ENCODE measurements around the gene YIPF4. TPM values are rescaled to one million over a fixed set of nuclear protein-coding genes. Genes with fewer than 3 reads are reported as not detected.

Gene YIPF4
- total and polyA plus RNA-seq, 2 of the 4 experiments (the other 2 are of a cell fraction): 3.6 to 6.8 TPM

DNA sequence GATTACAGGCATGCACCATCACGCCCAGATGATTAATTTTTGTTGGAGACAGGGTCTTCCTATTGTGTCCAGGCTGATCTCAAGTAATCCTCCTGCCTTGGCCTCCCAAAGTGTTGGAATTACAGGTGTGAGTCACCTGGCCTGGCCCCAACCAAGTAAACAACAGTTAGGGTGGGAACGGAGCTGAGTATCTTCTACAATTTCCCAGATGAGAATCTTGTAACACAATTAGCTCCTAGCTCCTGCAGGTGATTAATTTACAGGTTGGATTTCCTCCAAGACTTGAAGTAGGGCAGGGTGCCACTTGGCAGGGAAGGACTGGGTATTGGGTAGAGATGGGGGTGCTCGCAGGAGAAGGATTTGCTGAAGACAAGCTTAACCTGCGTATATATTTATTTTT lies 30.8 kb upstream of the YIPF4 start:
- no peaks in the 10 kb centered on the region for H4K20me1 ChIP-seq (ENCODE audit: insufficient read depth, low read length)
- H4K8ac ChIP-seq (ENCODE audit: low read depth in 2 of 2, low read length in 2 of 2): no peak overlapping the region
- H2AK5ac ChIP-seq (ENCODE audit: low read depth, low read length): no peak overlapping the region
- H3K14ac ChIP-seq (replicated peaks; ENCODE audit: low read depth, low read length): no peak overlapping the region
- no peaks in the 10 kb centered on the region for H3K9me1 ChIP-seq (ENCODE audit: insufficient read depth, low read length)
- no peak overlapping the region for H3K23ac ChIP-seq (ENCODE audit: low read depth, low read length)
- H3K27me3 ChIP-seq (ENCODE audit: control insufficient read depth, insufficient read depth, low read length): no peaks in the 10 kb centered on the region
- H3K18ac ChIP-seq (ENCODE audit: low read depth, low read length): no peak overlapping the region
- H4K91ac ChIP-seq (ENCODE audit: insufficient read depth, low read depth, low read length): no peak overlapping the region
- H3K9ac ChIP-seq (ENCODE audit: low read depth, low read length): no peak overlapping the region
- no peak overlapping the region for H3K56ac ChIP-seq (ENCODE audit: extremely low read depth, insufficient read depth, low read length)
- POLR2A ChIA-PET (ENCODE audit: unreplicated experiment): no interaction called here
- no peak overlapping the region for H3K27ac ChIP-seq (ENCODE audit: insufficient read depth, low read length)
- intact Hi-C loops (cut with micrococcal nuclease) (no loop called here), dilution Hi-C loops (cut with HindIII; ENCODE audit: low sequenced_read_pairs, unreplicated experiment) (no loop called here), in situ Hi-C loops (cut with MboI; ENCODE audit: low sequenced_read_pairs) (no loop called here)
- BruUV-seq (replicated peaks): no TSS peak
- no peak overlapping the region for H2BK5ac ChIP-seq (ENCODE audit: low read depth, low read length, poor library complexity, severe bottlenecking)
- no peak overlapping the region for H2BK20ac ChIP-seq (ENCODE audit: low read depth, low read length)
- H3K4ac ChIP-seq (ENCODE audit: low read depth, low read length): no peak overlapping the region
- no peaks in the 10 kb centered on the region for H3K9me3 ChIP-seq (ENCODE audit: control insufficient read depth, insufficient read depth, low read length)
- no peak overlapping the region for H4K5ac ChIP-seq (ENCODE audit: low read depth, low read length)
- no peaks in the 10 kb centered on the region for H3K36me3 ChIP-seq (ENCODE audit: control insufficient read depth, insufficient read depth, low read length)
- H2BK15ac ChIP-seq (ENCODE audit: low read depth, low read length): no peak overlapping the region
- H3K4me2 ChIP-seq (ENCODE audit: low read depth, low read length): no peak overlapping the region
- DNase-seq (no peak), ATAC-seq (ENCODE audit: low read depth) (no peak)
- CTCF ChIA-PET: no interaction called here
- H2AFZ ChIP-seq (replicated peaks; ENCODE audit: low read length, poor library complexity): no peak overlapping the region
- H2BK120ac ChIP-seq (ENCODE audit: low read depth, low read length): no peak overlapping the region
- H3K4me3 ChIP-seq (ENCODE audit: insufficient read depth, low read depth, low read length): no peak overlapping the region
- no peak overlapping the region for H2AK9ac ChIP-seq (replicated peaks; ENCODE audit: low read depth, low read length, poor library complexity)
- no peaks in the 10 kb centered on the region for H3K79me1 ChIP-seq (ENCODE audit: low read depth in 1 of 2, low read length in 2 of 2)
- WGBS, 2 experiments (ENCODE audit: extremely low coverage in 2 of 2, insufficient read length in 1 of 2): no CpG with 5 or more reads among the region's 4 CpGs
- no peaks in the 10 kb centered on the region for H3K4me1 ChIP-seq (ENCODE audit: control insufficient read depth, insufficient read depth, low read length)
- TF ChIP-seq, protein P1, sequence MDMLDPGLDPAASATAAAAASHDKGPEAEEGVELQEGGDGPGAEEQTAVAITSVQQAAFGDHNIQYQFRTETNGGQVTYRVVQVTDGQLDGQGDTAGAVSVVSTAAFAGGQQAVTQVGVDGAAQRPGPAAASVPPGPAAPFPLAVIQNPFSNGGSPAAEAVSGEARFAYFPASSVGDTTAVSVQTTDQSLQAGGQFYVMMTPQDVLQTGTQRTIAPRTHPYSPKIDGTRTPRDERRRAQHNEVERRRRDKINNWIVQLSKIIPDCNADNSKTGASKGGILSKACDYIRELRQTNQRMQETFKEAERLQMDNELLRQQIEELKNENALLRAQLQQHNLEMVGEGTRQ (IDR thresholded peaks at IDR 0.05; ENCODE audit: low read depth, low read length): no peak
- TF ChIP-seq NFE2L2 (IDR thresholded peaks at IDR 0.05; ENCODE audit: low read depth, low read length) (no peak), MXI1 (IDR thresholded peaks at IDR 0.05; ENCODE audit: borderline replicate concordance, low read depth, low read length) (no peak), BHLHE40 (IDR thresholded peaks at IDR 0.05; ENCODE audit: low read depth, low read length) (no peak), RFX5 (IDR thresholded peaks at IDR 0.05; ENCODE audit: low read depth, low read length) (no peak), MAFK (IDR thresholded peaks at IDR 0.05; ENCODE audit: low read depth, low read length) (no peak)
- TF ChIP-seq, protein P2, sequence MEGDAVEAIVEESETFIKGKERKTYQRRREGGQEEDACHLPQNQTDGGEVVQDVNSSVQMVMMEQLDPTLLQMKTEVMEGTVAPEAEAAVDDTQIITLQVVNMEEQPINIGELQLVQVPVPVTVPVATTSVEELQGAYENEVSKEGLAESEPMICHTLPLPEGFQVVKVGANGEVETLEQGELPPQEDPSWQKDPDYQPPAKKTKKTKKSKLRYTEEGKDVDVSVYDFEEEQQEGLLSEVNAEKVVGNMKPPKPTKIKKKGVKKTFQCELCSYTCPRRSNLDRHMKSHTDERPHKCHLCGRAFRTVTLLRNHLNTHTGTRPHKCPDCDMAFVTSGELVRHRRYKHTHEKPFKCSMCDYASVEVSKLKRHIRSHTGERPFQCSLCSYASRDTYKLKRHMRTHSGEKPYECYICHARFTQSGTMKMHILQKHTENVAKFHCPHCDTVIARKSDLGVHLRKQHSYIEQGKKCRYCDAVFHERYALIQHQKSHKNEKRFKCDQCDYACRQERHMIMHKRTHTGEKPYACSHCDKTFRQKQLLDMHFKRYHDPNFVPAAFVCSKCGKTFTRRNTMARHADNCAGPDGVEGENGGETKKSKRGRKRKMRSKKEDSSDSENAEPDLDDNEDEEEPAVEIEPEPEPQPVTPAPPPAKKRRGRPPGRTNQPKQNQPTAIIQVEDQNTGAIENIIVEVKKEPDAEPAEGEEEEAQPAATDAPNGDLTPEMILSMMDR (conservative IDR thresholded peaks at IDR 0.05; ENCODE audit: low read depth, low read length): no peak
- TF ChIP-seq, protein P3, sequence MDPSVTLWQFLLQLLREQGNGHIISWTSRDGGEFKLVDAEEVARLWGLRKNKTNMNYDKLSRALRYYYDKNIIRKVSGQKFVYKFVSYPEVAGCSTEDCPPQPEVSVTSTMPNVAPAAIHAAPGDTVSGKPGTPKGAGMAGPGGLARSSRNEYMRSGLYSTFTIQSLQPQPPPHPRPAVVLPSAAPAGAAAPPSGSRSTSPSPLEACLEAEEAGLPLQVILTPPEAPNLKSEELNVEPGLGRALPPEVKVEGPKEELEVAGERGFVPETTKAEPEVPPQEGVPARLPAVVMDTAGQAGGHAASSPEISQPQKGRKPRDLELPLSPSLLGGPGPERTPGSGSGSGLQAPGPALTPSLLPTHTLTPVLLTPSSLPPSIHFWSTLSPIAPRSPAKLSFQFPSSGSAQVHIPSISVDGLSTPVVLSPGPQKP (IDR thresholded peaks at IDR 0.05; ENCODE audit: borderline replicate concordance, low read depth, low read length): no peak

Data from IMR-90 (cell line).